Endothelial cell of umbilical vein (primary cell): ENCODE results near the gene MYOF. TPM values are rescaled to one million over a fixed set of nuclear protein-coding genes. Genes with fewer than 3 reads are reported as not detected.

Experiments used
- BruUV-seq: library from RNA; stranded (reverse); fragments of 400-500 nt; replicated peaks from 2 replicates; lab custom pipeline; 2021; lab: Mats Ljungman, UMichigan
- CTCF ChIA-PET: fragments of 300-600, 350-600 bp; sonication (Branson Sonifier 250); formaldehyde crosslinking; loops from one replicate; lab custom pipeline; 2021; ENCODE audit warnings: antibody characterized with exemption, inconsistent platforms; lab: Charles Lee
- POLR2A ChIA-PET: fragments of 300-600, 350-600 bp; sonication (Branson Sonifier 250); formaldehyde crosslinking; loops from one replicate; lab custom pipeline; 2021; ENCODE audit warnings: antibody characterized with exemption, inconsistent platforms; lab: Charles Lee
- DNase-seq: peaks from one replicate; pipeline ENCODE4 v3.0.0-alpha.2; 2011; ENCODE audit warnings: low read depth, low spot score
- FAIRE-seq: peaks from 2 replicates; lab custom pipeline; 2011; peaks lifted over from hg19 to GRCh38; lab: Jason Lieb, UNC
- H2AFZ ChIP-seq: 2 replicates; pipeline ENCODE4 v1.6.0; 2012; ENCODE audit warnings: low read depth, low read length, control low read depth, inconsistent platforms
- H3K27ac ChIP-seq: 2 replicates; pipeline ENCODE4 v1.5.1; 2011; ENCODE audit warnings: low read depth, mild to moderate bottlenecking, control low read depth, low read length, moderate library complexity; ENCODE audit not compliant: insufficient read depth
- H3K27me3 ChIP-seq, 2 experiments: 2 replicates each; pipeline versions ENCODE4 v1.6.0 to v1.6.1; 2011; ENCODE audit warnings: low read length in 2 of 2, mixed read lengths in 1 of 2; ENCODE audit not compliant: control insufficient read depth in 2 of 2, insufficient read depth in 2 of 2
- H3K36me3 ChIP-seq, 2 experiments: 2 replicates in 1 of 2; 3 replicates in 1 of 2; pipeline ENCODE4 v1.5.1; 2011; ENCODE audit warnings: low read length in 2 of 2, mild to moderate bottlenecking in 1 of 2, moderate library complexity in 1 of 2; ENCODE audit not compliant: control insufficient read depth in 2 of 2, insufficient read depth in 2 of 2; ENCODE audit errors: extremely low read depth in 1 of 2
- H3K4me1 ChIP-seq: 3 replicates; pipeline ENCODE4 v1.5.1; 2011; ENCODE audit warnings: mild to moderate bottlenecking, low read length; ENCODE audit not compliant: control insufficient read depth, insufficient read depth; ENCODE audit errors: extremely low read depth
- H3K4me2 ChIP-seq: 2 replicates; pipeline ENCODE4 v1.6.1; 2011; ENCODE audit warnings: low read length, control low read depth, mixed read lengths; ENCODE audit not compliant: insufficient read depth
- H3K4me3 ChIP-seq, 3 experiments: fragments of 200-600 bp in 1 of 3; sonication (generic), shearing (Covaris generic) in 1 of 3; replicated peaks in 1 of 3; 2 replicates each; pipeline ENCODE4 v1.5.1; 2011 to 2016; ENCODE audit warnings: control low read depth in 3 of 3, low read length in 3 of 3, mild to moderate bottlenecking in 2 of 3, inconsistent platforms in 1 of 3, low read depth in 1 of 3, moderate library complexity in 1 of 3; ENCODE audit not compliant: insufficient read depth in 1 of 3
- H3K79me2 ChIP-seq: 2 replicates; pipeline ENCODE4 v1.6.0; 2012; ENCODE audit warnings: low read length, inconsistent platforms; ENCODE audit not compliant: control insufficient read depth, insufficient read depth
- H3K9ac ChIP-seq: replicated peaks from 2 replicates; pipeline ENCODE3; 2011; ENCODE audit warnings: low read length, control low read depth; ENCODE audit not compliant: insufficient read depth; ENCODE audit errors: extremely low read depth
- H3K9me1 ChIP-seq: replicated peaks from 3 replicates; pipeline ENCODE4 v1.6.0; 2011; ENCODE audit warnings: mild to moderate bottlenecking, low read length; ENCODE audit not compliant: control insufficient read depth, insufficient read depth; ENCODE audit errors: extremely low read depth
- H3K9me3 ChIP-seq: replicated peaks from 2 replicates; pipeline ENCODE4 v1.5.1; 2012; ENCODE audit warnings: low read length, inconsistent platforms; ENCODE audit not compliant: control insufficient read depth, insufficient read depth
- H4K20me1 ChIP-seq: replicated peaks from 2 replicates; pipeline ENCODE3; 2011; ENCODE audit warnings: mild to moderate bottlenecking, low read length; ENCODE audit not compliant: control insufficient read depth, insufficient read depth; ENCODE audit errors: extremely low read depth
- EZH2 ChIP-seq: IDR thresholded peaks from 2 replicates; pipeline ENCODE4 v1.6.1; 2012; ENCODE audit warnings: borderline replicate concordance, low read depth, mild to moderate bottlenecking, moderate library complexity, low read length, inconsistent platforms; ENCODE audit not compliant: severe bottlenecking
- FOS ChIP-seq: IDR thresholded peaks from 2 replicates; pipeline ENCODE4 v1.6.1; 2011; ENCODE audit warnings: mild to moderate bottlenecking, low read length, moderate library complexity, borderline replicate concordance; ENCODE audit not compliant: insufficient read depth
- GATA2 ChIP-seq: IDR thresholded peaks from 2 replicates; pipeline ENCODE4 v1.7.0; 2011; ENCODE audit warnings: low read depth, mild to moderate bottlenecking, moderate library complexity, mixed read lengths, low read length; ENCODE audit not compliant: insufficient read length, insufficient read depth
- JUN ChIP-seq: IDR thresholded peaks from 2 replicates; pipeline ENCODE4 v1.6.1; 2011; ENCODE audit warnings: borderline replicate concordance, low read depth; ENCODE audit not compliant: insufficient read length, insufficient read depth
- MYC ChIP-seq: IDR thresholded peaks from one replicate; pipeline ENCODE4 v1.6.1; 2011; ENCODE audit warnings: mild to moderate bottlenecking, low read depth, low read length
- POLR2A ChIP-seq: IDR thresholded peaks from 2 replicates; pipeline ENCODE4 v1.6.1; 2012; ENCODE audit warnings: low read depth, mild to moderate bottlenecking, control low read depth, low read length
- POLR2AphosphoS5 ChIP-seq: IDR thresholded peaks from 2 replicates; pipeline ENCODE4 v1.6.1; 2012; ENCODE audit warnings: low read depth, mild to moderate bottlenecking, control low read depth, low read length, moderate library complexity; ENCODE audit not compliant: insufficient read depth
- dilution Hi-C: fragments of 300-500 bp; cut with MboI; formaldehyde crosslinking; loops from one replicate; pipeline ENCODE4 v1.15.0; 2019; ENCODE audit warnings: low sequenced_read_pairs; ENCODE audit not compliant: extremely low pct_ligation_motif_present
- intact Hi-C: fragments of 100-400 bp; cut with micrococcal nuclease; formaldehyde crosslinking; loops from one replicate; pipeline ENCODE4 v1.10.0; 2022
- polyA plus RNA-seq, 4 experiments: library from polyadenylated mRNA; depleted of rRNA in 3 of 4; stranded (reverse) in 3 of 4; unstranded in 1 of 4; fragments of >200 nt; gene quantifications; 2 replicates each; pipeline versions ENCODE4 v1.2.1 to v1.2.3, GENCODE V29; 2011 to 2012; ENCODE audit warnings: missing spikeins in 1 of 4
- total RNA-seq: library from RNA; stranded (reverse); gene quantifications from 2 replicates; pipeline ENCODE4 v1.2.3, GENCODE V29; 2021
- TF ChIP-seq, protein P1 (sequence below), 2 donors: IDR thresholded peaks; 1 replicate in 1 of 2; 2 replicates in 1 of 2; pipeline ENCODE4 v1.5.1; 2011; ENCODE audit warnings: low read length in 2 of 2, mild to moderate bottlenecking in 2 of 2, moderate library complexity in 2 of 2, control low read depth in 1 of 2, inconsistent platforms in 1 of 2, low read depth in 1 of 2; ENCODE audit not compliant: insufficient read depth in 1 of 2; ENCODE audit errors: extremely low read depth in 1 of 2
- TF ChIP-seq, protein P2 (sequence below): IDR thresholded peaks from 2 replicates; pipeline ENCODE4 v1.6.1; 2011; ENCODE audit not compliant: insufficient read depth, insufficient read length

The MYOF gene
- total and polyA plus RNA-seq, 2 donors (not counting 3 experiments of a cell fraction or from before 2014, with no cell fraction given): 98.4 to 379 TPM

DNA sequence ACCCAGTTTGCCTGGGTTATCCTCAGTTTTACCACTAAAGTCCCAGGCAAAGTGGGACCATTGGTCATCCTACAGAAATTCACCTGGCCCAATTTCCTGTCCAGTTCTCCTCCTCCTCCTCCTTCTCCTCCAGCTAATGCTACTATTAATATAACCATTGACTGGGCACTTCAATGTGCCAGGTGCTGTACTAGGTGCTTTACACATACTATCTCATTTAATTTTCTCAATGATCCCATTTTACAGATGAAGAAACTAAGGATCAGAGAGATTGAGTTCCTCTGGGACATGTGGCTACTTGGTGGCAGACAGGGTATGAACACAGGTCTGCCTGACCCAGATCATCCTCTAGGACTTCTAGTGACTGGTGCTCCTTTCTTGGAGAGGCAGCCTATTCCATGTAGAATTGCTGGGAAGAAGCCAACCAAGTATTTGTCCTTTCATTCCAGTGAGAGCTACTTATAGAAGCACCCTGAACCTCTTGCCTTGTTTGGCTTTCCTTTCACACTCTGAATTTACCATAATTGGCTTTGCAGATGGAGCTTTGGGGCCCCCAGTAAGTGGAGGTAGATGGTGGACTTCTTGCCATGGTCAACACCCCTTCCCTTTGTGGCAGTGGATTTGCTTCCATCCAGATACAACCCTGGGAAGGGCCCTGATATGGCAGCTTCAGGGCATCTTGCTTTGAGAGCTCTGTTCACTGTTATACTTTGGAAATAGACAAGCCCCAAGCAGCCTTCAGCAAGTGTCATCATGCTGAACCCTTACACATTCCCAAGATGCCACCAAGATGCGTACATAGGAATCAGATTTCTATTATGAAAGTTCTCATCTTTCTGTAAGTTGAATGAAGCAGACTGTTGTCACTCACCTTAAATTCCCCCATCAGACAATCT, 78.7 kb downstream of the MYOF start:
- BruUV-seq: TSS peak; percentile 8
- DNase-seq: no peak

More for the DNA sequence above, 78.7 kb downstream of the MYOF start:
- dilution Hi-C loops (no loop called here), intact Hi-C loops (loop anchor here (1.0 kb wide), 2 partner anchors 10 to 79 kb away; partner anchors contain the start of gene MYOF)
- H3K4me2 ChIP-seq: no peak overlapping the region
- H3K27ac ChIP-seq: peak overlapping the region; percentile 49
- no peaks in the 10 kb centered on the region for H3K9me3 ChIP-seq
- FAIRE-seq: no peak
- peaks cover 30% of the 10 kb centered on the region for H3K4me1 ChIP-seq
- H3K9ac ChIP-seq: no peak overlapping the region
- ChIA-PET POLR2A (no interaction called here), CTCF (interaction anchor here (1.5 to 7.2 kb wide), 3 partner anchors 26 to 79 kb away, joined by 7 to 48 read pairs (median 14); partner anchors contain the start of gene MYOF)
- H3K4me3 ChIP-seq: no peak overlapping the region
- peaks cover 20 to 47% of the 10 kb centered on the region in 2 experiments for H3K36me3 ChIP-seq
- H3K9me1 ChIP-seq: no peaks in the 10 kb centered on the region
- no peak overlapping the region for H2AFZ ChIP-seq
- H3K27me3 ChIP-seq: no peaks in the 10 kb centered on the region
- no peaks in the 10 kb centered on the region for H4K20me1 ChIP-seq
- TF ChIP-seq FOS (no peak), POLR2AphosphoS5 (no peak), POLR2A (no peak), EZH2 (no peak), MYC (no peak), JUN (no peak), GATA2 (no peak)
- TF ChIP-seq, protein P1, sequence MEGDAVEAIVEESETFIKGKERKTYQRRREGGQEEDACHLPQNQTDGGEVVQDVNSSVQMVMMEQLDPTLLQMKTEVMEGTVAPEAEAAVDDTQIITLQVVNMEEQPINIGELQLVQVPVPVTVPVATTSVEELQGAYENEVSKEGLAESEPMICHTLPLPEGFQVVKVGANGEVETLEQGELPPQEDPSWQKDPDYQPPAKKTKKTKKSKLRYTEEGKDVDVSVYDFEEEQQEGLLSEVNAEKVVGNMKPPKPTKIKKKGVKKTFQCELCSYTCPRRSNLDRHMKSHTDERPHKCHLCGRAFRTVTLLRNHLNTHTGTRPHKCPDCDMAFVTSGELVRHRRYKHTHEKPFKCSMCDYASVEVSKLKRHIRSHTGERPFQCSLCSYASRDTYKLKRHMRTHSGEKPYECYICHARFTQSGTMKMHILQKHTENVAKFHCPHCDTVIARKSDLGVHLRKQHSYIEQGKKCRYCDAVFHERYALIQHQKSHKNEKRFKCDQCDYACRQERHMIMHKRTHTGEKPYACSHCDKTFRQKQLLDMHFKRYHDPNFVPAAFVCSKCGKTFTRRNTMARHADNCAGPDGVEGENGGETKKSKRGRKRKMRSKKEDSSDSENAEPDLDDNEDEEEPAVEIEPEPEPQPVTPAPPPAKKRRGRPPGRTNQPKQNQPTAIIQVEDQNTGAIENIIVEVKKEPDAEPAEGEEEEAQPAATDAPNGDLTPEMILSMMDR (IDR thresholded peaks at IDR 0.05; ENCODE audit: extremely low read depth in 1 of 2, insufficient read depth in 1 of 2, low read depth in 1 of 2, low read length in 2 of 2): no peak
- TF ChIP-seq, protein P2, sequence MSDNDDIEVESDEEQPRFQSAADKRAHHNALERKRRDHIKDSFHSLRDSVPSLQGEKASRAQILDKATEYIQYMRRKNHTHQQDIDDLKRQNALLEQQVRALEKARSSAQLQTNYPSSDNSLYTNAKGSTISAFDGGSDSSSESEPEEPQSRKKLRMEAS: no peak
- peaks cover 5% of the 10 kb centered on the region for H3K79me2 ChIP-seq
